PC-3 (cell line): ENCODE measurements around the gene LEF1. TPM values are rescaled to one million over a fixed set of nuclear protein-coding genes. Genes with fewer than 3 reads are reported as not detected.

ENCODE experiments used
- ATAC-seq: fragments of 200-7000 bp; cut with Tn5 transposase; 2 replicates; pipeline ENCODE4 v1.9.1; 2020; ENCODE audit warnings: mild to moderate bottlenecking, moderate library complexity
- BruUV-seq: library from RNA; stranded (reverse); fragments of 400-500 nt; replicated peaks from 2 replicates; lab custom pipeline; 2021; lab: Mats Ljungman, UMichigan
- CTCF ChIA-PET: fragments of 300-600 bp; sonication (Branson Sonifier 250); formaldehyde crosslinking; loops from one replicate; lab custom pipeline; 2022; ENCODE audit warnings: antibody characterized with exemption; lab: Charles Lee
- POLR2A ChIA-PET: fragments of 300-600 bp; sonication (Branson Sonifier 250); formaldehyde crosslinking; loops from one replicate; lab custom pipeline; 2022; ENCODE audit warnings: antibody characterized with exemption; ENCODE audit not compliant: unreplicated experiment; lab: Charles Lee
- DNase-seq: peaks from one replicate; pipeline ENCODE4 v3.0.0-alpha.2; 2015
- H2AFZ ChIP-seq: fragments of 300-600 bp; sonication (generic); 2 replicates; pipeline ENCODE4 v1.6.0; 2016; ENCODE audit warnings: antibody characterized with exemption, low read length
- H3F3A ChIP-seq: fragments of 300-600 bp; sonication (generic); one replicate; pipeline ENCODE4 v1.6.0; 2017; ENCODE audit warnings: antibody characterized with exemption, low read length, control low read depth, mild to moderate bottlenecking; ENCODE audit not compliant: unreplicated experiment
- H3K27ac ChIP-seq: fragments of 300-600 bp; sonication (generic); 2 replicates; pipeline ENCODE4 v1.5.1; 2016; ENCODE audit warnings: mild to moderate bottlenecking, low read length
- H3K27me3 ChIP-seq: fragments of 300-600 bp; sonication (generic); 2 replicates; pipeline ENCODE4 v1.6.1; 2016; ENCODE audit warnings: low read length, mixed read lengths
- H3K36me3 ChIP-seq: fragments of 300-600 bp; sonication (generic); 2 replicates; pipeline ENCODE4 v1.6.1; 2016; ENCODE audit warnings: low read depth, mixed run types, low read length, mixed read lengths
- H3K4me1 ChIP-seq: fragments of 300-600 bp; sonication (generic); 2 replicates; pipeline ENCODE4 v1.5.1; 2016; ENCODE audit warnings: low read length; ENCODE audit not compliant: insufficient read depth
- H3K4me2 ChIP-seq: fragments of 300-600 bp; sonication (generic); 2 replicates; pipeline ENCODE4 v1.6.0; 2016; ENCODE audit warnings: low read length
- H3K4me3 ChIP-seq: fragments of 300-600 bp; sonication (generic); 2 replicates; pipeline ENCODE4 v1.5.1; 2016; ENCODE audit warnings: mild to moderate bottlenecking, low read length, mixed read lengths
- H3K79me2 ChIP-seq: fragments of 300-600 bp; sonication (generic); 2 replicates; pipeline ENCODE4 v1.6.1; 2017; ENCODE audit warnings: low read length, mixed read lengths
- H3K9ac ChIP-seq: fragments of 300-600 bp; sonication (generic); 2 replicates; pipeline ENCODE4 v1.6.0; 2016; ENCODE audit warnings: mild to moderate bottlenecking, low read length
- H3K9me2 ChIP-seq: fragments of 300-600 bp; sonication (generic); replicated peaks from 2 replicates; pipeline ENCODE4 v1.6.1; 2016; ENCODE audit warnings: mixed run types, low read length, mixed read lengths
- H3K9me3 ChIP-seq: fragments of 300-600 bp; sonication (generic); 2 replicates; pipeline ENCODE4 v1.6.1; 2016; ENCODE audit warnings: low read length, mixed read lengths
- H4K20me1 ChIP-seq: fragments of 300-600 bp; sonication (generic); 2 replicates; pipeline ENCODE4 v1.6.1; 2016; ENCODE audit warnings: low read length, mixed read lengths
- CTCF ChIP-seq: fragments of 300-600 bp; sonication (generic); conservative IDR thresholded peaks from 2 replicates; pipeline ENCODE4 v1.5.1; 2017; ENCODE audit warnings: antibody characterized with exemption, low read depth, mild to moderate bottlenecking, low read length
- EZH2 ChIP-seq: fragments of 300-600 bp; sonication (generic); IDR thresholded peaks from one replicate; pipeline ENCODE4 v1.6.1; 2017; ENCODE audit warnings: antibody characterized with exemption, mild to moderate bottlenecking, low read length; ENCODE audit not compliant: unreplicated experiment
- EZH2phosphoT487 ChIP-seq: fragments of 300-600 bp; sonication (generic); IDR thresholded peaks from 2 replicates; pipeline ENCODE4 v1.6.1; 2018; ENCODE audit warnings: mild to moderate bottlenecking, antibody characterized with exemption, low read length, borderline replicate concordance
- intact Hi-C: fragments of 100-400 bp; cut with micrococcal nuclease; formaldehyde crosslinking; loops from 2 replicates; pipeline ENCODE4 v1.9.0; 2023
- total RNA-seq: library from RNA; depleted of rRNA; stranded (reverse); fragments of >200 nt; gene quantifications from 2 replicates; pipeline ENCODE4 v1.2.3, GENCODE V29; 2014

LEF1 gene
- total RNA-seq, 1 experiment from 2014 or later, result 2.4 TPM

GRCh38 chr4:108029016-108029720 lies 139.6 kb downstream of the LEF1 start:
- TF ChIP-seq EZH2 (no peak), CTCF (no peak), EZH2phosphoT487 (no peak)
- BruUV-seq, result no TSS peak
- DNase-seq, result no peak
- no peak overlapping the region for H3K9ac ChIP-seq
- H2AFZ ChIP-seq, result no peak overlapping the region
- H3K27me3 ChIP-seq, result no peaks in the 10 kb centered on the region
- H3K9me2 ChIP-seq, result no peaks in the 10 kb centered on the region
- ChIA-PET POLR2A (no interaction called here), CTCF (interaction anchor here (0.5 kb wide), 1 partner anchor 29 kb away, joined by 5 read pairs; no protein-coding TSS in a partner anchor)
- no peak for ATAC-seq
- no peaks in the 10 kb centered on the region for H4K20me1 ChIP-seq
- no peak overlapping the region for H3K4me3 ChIP-seq
- no peak overlapping the region for H3K4me2 ChIP-seq
- H3K36me3 ChIP-seq, result no peaks in the 10 kb centered on the region; the same call in 1 of the 2 replicates
- no peaks in the 10 kb centered on the region for H3K4me1 ChIP-seq
- H3K79me2 ChIP-seq, result no peaks in the 10 kb centered on the region
- intact Hi-C loops, result no loop called here
- H3K9me3 ChIP-seq, result no peaks in the 10 kb centered on the region
- no peaks in the 10 kb centered on the region for H3F3A ChIP-seq
- no peak overlapping the region for H3K27ac ChIP-seq

GRCh38 chr4:108024878-108025165 lies 143.9 kb downstream of the LEF1 start:
- Histone ChIP-seq H4K20me1 (no peaks in the 10 kb centered on the region), H3K9me3 (no peaks in the 10 kb centered on the region), H3K4me2 (no peak overlapping the region), H3K79me2 (no peaks in the 10 kb centered on the region), H3K36me3 (peaks cover 2% of the 10 kb centered on the region; the same call in 1 of the 2 replicates), H3K9me2 (no peaks in the 10 kb centered on the region), H3K9ac (no peak overlapping the region), H3K4me1 (no peaks in the 10 kb centered on the region), H3K27me3 (no peaks in the 10 kb centered on the region), H3K4me3 (no peak overlapping the region), H2AFZ (no peak overlapping the region), H3K27ac (no peak overlapping the region), H3F3A (no peaks in the 10 kb centered on the region)
- ChIA-PET CTCF (no interaction called here), POLR2A (no interaction called here)
- DNase-seq (no peak), ATAC-seq (no peak)
- no TSS peak for BruUV-seq
- TF ChIP-seq CTCF, result no peak
- TF ChIP-seq EZH2, result no peak
- no peak for TF ChIP-seq EZH2phosphoT487
- intact Hi-C loops, result no loop called here

- POLR2A ChIA-PET, result no interaction called here
- intact Hi-C loops, result no loop called here
- Histone ChIP-seq H3K4me1 (no peaks in the 10 kb centered on the region), H3K79me2 (no peaks in the 10 kb centered on the region), H3K27ac (no peak overlapping the region), H3K9ac (no peak overlapping the region), H3K4me2 (no peak overlapping the region), H2AFZ (no peak overlapping the region), H3F3A (no peaks in the 10 kb centered on the region), H3K9me3 (no peaks in the 10 kb centered on the region), H4K20me1 (no peaks in the 10 kb centered on the region), H3K4me3 (no peak overlapping the region), H3K36me3 (peaks cover 3% of the 10 kb centered on the region), H3K27me3 (no peaks in the 10 kb centered on the region), H3K9me2 (no peaks in the 10 kb centered on the region)
- ATAC-seq (no peak), DNase-seq (no peak)
- CTCF ChIA-PET, result no interaction called here
- BruUV-seq, result no TSS peak
- TF ChIP-seq EZH2phosphoT487, result no peak
- TF ChIP-seq EZH2, result no peak
- no peak for TF ChIP-seq CTCF
Measured at GRCh38 chr4:108024085-108024877, 144.5 kb downstream of the LEF1 start.
